ENCODE results near the gene PLA1A.
"Not testable (repeated sequence)": the region's sequence is repeated elsewhere in the genome, so short reads cannot be mapped to it uniquely, and the experiment has no call there.

PLA1A gene

DNA sequence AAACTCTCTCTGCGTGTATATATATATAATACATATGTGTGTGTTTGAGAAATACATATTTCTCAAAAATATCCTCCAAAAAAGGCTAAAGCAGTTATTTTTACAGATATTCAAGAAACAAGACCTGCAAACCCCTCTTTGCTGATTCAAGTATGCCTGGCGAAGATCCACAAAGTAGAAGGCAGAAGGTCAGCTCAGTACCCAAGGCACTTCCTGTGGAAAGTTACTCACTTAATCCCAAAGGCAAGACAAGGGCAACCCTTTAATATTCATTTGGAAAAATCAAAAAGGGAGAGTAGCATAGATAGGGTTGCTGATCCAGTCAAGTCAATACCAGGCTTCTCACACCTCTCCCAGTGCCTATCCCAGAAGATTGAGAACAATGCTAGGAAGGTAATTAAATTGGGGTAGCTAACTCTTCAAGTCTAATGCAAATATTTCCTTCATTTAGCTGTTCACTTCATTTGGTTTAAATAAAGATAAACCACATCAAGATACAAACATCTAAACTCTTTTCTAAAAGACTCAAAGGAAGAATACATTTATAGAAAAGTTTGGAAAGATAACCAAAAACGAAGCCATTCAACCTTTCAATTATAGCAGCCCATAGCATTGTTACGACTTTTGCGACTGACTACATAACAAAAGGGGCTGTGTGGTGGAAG lies 72.4 kb downstream of the PLA1A start:
- no peak for DNase-seq

DNA sequence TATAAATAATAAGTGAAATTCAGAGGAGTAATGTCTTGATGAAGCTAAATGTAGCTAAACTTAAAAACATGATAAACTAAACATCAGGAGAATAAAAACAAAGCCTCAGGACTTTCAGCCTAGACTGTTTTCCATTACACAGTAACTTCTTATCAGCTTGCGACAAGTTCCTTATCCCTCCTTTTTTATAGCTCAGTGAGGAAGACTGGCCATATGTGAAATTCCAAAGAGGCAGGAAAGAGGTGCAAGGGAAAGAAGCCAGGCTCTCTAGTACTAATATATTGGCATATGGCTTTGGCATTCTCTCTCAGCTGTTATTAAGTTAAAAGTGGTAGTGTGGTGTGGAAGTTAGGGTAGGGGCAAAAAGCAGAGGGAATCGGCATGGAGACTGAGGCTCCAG lies 75.1 kb downstream of the PLA1A start:
- DNase-seq = no peak

DNA sequence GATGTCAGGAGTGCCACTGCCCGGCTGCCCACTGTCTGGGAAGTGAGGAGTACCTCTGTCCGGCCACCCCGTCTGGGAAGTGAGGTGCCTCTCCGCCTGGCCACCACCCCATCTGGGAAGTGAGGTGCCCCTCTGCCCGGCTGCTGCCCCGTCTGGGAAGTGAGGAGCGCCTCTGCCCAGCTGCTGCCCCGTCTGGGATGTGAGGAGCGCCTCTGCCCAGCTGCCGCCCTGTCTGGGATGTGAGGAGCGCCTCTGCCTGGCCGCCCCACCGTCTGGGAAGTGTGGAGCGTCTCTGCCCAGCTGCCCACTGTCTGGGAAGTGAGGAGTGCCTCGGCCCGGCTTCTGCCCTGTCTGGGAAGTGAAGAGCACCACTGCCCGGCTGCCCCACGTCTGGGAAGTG lies 76.2 kb downstream of the PLA1A start:
- DNase-seq = no peak

- DNase-seq = no peak
These were observed 77.6 kb downstream of the PLA1A start for GRCh38 chr3:119675188-119675874.

- no peak for DNase-seq
These were observed 78.3 kb downstream of the PLA1A start for GRCh38 chr3:119676020-119676419.

- peak; percentile 98 for DNase-seq
These were observed 79.3 kb downstream of the PLA1A start, which contains the start of gene COX17 for GRCh38 chr3:119676771-119677640. COX17 (minus strand) TSS chr3:119677406; CDS start chr3:119677310, 96 bp downstream.

DNA sequence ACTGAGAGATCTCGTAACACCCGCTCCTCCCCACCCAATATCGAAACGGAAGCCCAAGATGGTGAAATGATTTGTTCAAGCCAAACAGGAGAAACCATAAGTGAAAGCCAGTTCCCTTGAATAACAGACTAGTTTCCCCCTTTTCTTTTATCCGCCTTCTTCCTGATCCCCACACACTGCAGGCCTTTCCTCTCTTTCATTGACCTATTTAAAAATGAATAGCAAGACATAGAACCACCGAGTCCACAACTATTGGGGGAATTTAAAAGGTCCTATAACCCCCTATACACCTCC lies 79.9 kb downstream of the PLA1A start:
- DNase-seq = no peak

DNA sequence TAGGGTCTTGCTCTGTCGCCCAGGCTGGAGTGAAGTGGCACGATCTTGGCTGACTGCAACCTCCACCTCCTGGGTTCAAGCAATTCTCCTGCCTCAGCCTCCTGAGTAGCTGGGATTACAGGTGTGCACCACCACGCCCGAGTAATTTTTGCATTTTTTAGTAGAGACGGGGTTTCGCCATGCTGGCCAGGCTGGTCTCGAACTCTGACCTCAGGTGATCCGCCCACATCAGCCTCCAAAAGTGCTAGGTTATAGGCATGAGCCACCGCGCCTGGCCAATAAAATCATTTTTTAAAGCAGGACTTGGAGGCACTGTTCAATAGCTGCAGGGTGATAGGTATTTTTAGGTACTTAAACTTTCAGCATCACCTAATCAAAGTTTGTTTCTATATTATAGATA lies 80.5 kb downstream of the PLA1A start:
- not testable (repeated sequence) for DNase-seq
